ENCODE measurements around the gene NLRC5.
"Not testable (repeated sequence)": the region's sequence is repeated elsewhere in the genome, so short reads cannot be mapped to it uniquely, and the experiment has no call there.

Gene NLRC5

GRCh38 chr16:57083485-57084126, 94.2 kb downstream of the NLRC5 start:
- no peak for DNase-seq

- DNase-seq: peak; percentile 29
Measured at GRCh38 chr16:57084257-57084770, 95.0 kb downstream of the NLRC5 start.

GRCh38 chr16:57084996-57085395, 95.6 kb downstream of the NLRC5 start:
- no peak for DNase-seq

GRCh38 chr16:57087003-57087402, 97.6 kb downstream of the NLRC5 start:
- no peak for DNase-seq

GRCh38 chr16:57089406-57089805, 100.0 kb downstream of the NLRC5 start:
- DNase-seq: peak; percentile 43

GRCh38 chr16:57091200-57091974, 102.0 kb downstream of the NLRC5 start:
- DNase-seq: no peak

GRCh38 chr16:57091975-57092785, 102.8 kb downstream of the NLRC5 start, which contains the start of gene CPNE2:
CPNE2 (plus strand) TSS chr16:57092583; CDS start chr16:57110743, 18,160 bp downstream.
- DNase-seq: peak; percentile 48

GRCh38 chr16:57092786-57093411, 103.5 kb downstream of the NLRC5 start:
- DNase-seq: no peak

- no peak for DNase-seq
Measured at GRCh38 chr16:57093666-57094564, 104.6 kb downstream of the NLRC5 start.

- DNase-seq: no peak
Measured at GRCh38 chr16:57094911-57095310, 105.6 kb downstream of the NLRC5 start.

- no peak for DNase-seq
Measured at GRCh38 chr16:57096192-57096591, 106.8 kb downstream of the NLRC5 start.

- no peak for DNase-seq
Measured at GRCh38 chr16:57096793-57097192, 107.4 kb downstream of the NLRC5 start.

- DNase-seq: no peak
Measured at GRCh38 chr16:57098188-57098841, 109.0 kb downstream of the NLRC5 start.

- DNase-seq: not testable (repeated sequence)
Measured at GRCh38 chr16:57099965-57100364, 110.6 kb downstream of the NLRC5 start.

GRCh38 chr16:57100445-57100844, 111.1 kb downstream of the NLRC5 start:
- no peak for DNase-seq

GRCh38 chr16:57102888-57103851, 113.8 kb downstream of the NLRC5 start:
- no peak for DNase-seq

GRCh38 chr16:57104706-57105105, 115.3 kb downstream of the NLRC5 start:
- DNase-seq: no peak

GRCh38 chr16:57105184-57105583, 115.8 kb downstream of the NLRC5 start:
- DNase-seq: no peak

GRCh38 chr16:57106767-57107166, 117.4 kb downstream of the NLRC5 start:
- DNase-seq: no peak

Measured in NCI-H774 (cell line).